Measurements from ENCODE around the gene SPAG16. TPM values are rescaled to one million over a fixed set of nuclear protein-coding genes. Genes with fewer than 3 reads are reported as not detected.

SPAG16 gene

DNA sequence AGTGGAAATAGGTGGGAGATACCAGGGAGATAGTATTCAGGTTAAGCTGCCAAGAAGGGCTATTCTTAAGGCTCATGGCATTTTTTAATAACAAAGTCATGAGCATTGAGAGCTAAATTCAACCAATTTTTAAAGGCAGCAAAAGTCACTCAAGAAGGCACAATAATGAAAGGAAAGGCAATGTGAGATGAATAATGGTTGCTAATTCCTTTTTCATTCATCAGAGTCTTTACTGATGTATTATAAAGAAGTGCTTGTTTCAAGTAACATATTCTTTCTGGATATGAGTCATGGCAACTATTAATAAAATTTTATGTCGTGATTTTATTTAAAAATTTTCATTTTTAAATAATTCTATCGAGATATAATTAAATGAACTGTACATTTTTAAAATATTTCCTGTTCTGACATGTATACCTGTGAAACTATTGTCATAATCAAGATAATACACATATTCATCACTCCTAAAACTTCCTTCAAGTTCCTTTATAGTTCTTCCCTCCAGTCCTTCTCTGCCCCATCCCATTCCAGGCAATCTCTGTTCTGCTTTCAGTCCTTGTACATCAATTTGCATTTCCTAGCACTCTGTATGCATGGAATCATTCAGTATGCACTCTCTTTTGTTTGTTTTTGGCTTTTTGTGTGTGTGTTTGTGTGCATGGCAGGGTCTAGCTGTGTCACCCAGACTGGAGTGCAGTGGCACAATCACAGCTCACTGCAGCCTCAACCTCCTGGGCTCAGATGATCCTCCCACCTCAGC is 1167.4 kb downstream of the SPAG16 start:
- no peak for DNase-seq
- no peak overlapping the region for H3K4me3 ChIP-seq (ENCODE audit: insufficient read depth in 1 of 2, low read depth in 1 of 2, low read length in 2 of 2)
- no peaks in the 10 kb centered on the region for H3K4me1 ChIP-seq (ENCODE audit: control insufficient read depth, insufficient read depth, low read depth, low read length)
- WGBS, result no CpG with 5 or more reads among the region's 2 CpGs
- H2BK120ac ChIP-seq (ENCODE audit: low read depth, low read length), result no peak overlapping the region
- no peak overlapping the region for H2BK5ac ChIP-seq (ENCODE audit: low read depth, low read length, poor library complexity, severe bottlenecking)
- H3K79me1 ChIP-seq (replicated peaks; ENCODE audit: low read length, poor library complexity, severe bottlenecking), result no peaks in the 10 kb centered on the region
- no peak overlapping the region for H4K8ac ChIP-seq (ENCODE audit: low read length)
- H3K9ac ChIP-seq (ENCODE audit: low read length), result no peak overlapping the region
- no peaks in the 10 kb centered on the region for H3K27me3 ChIP-seq (ENCODE audit: control insufficient read depth in 1 of 2, insufficient read depth in 1 of 2, low read length in 2 of 2)
- no peak overlapping the region for H2BK15ac ChIP-seq (ENCODE audit: low read depth, poor library complexity, severe bottlenecking)
- no peak overlapping the region for H3K23ac ChIP-seq (ENCODE audit: low read length in 2 of 2)
- H3K9me3 ChIP-seq (ENCODE audit: control insufficient read depth, low read length), result no peaks in the 10 kb centered on the region
- no peak overlapping the region for H2AK5ac ChIP-seq (ENCODE audit: low read length, severe bottlenecking)
- no peak overlapping the region for H2AFZ ChIP-seq (ENCODE audit: low read depth, low read length)
- H3K14ac ChIP-seq (ENCODE audit: low read length in 2 of 2), result no peak overlapping the region
- H3K18ac ChIP-seq (ENCODE audit: low read depth in 1 of 2, low read length in 2 of 2), result no peak overlapping the region
- H3K4me2 ChIP-seq (ENCODE audit: low read length, poor library complexity, severe bottlenecking), result no peak overlapping the region
- no peak overlapping the region for H3K4ac ChIP-seq (ENCODE audit: low read depth in 1 of 2, low read length in 2 of 2)
- H2BK12ac ChIP-seq (ENCODE audit: low read length in 2 of 2), result no peak overlapping the region
- H3K36me3 ChIP-seq (ENCODE audit: control insufficient read depth in 1 of 2, insufficient read depth in 2 of 2, low read depth in 1 of 2, low read length in 2 of 2), result no peaks in the 10 kb centered on the region
- H4K91ac ChIP-seq (ENCODE audit: low read length), result no peak overlapping the region
- no peak overlapping the region for H3K27ac ChIP-seq (ENCODE audit: low read length, poor library complexity, severe bottlenecking)

Small RNA genes lying within 50 kb of the gene (small RNA-seq; reads per million reads assigned to genes)
- not detected for gene MIR4438 (ENCODE audit: low read depth)

All from mesenchymal stem cell (in vitro differentiated cells and primary cell).